Endometrium (tissue), 2 donors: ENCODE data around the gene CAPS.

ENCODE experiments used
- FAIRE-seq: peaks from 2 replicates; lab custom pipeline; 2012; peaks lifted over from hg19 to GRCh38; lab: Jason Lieb, UNC
- donor health status: control.
- donor health status: control.

Gene CAPS

GRCh38 chr19:5891938-5892771 lies 21.9 kb upstream of the CAPS start:
- no peak for FAIRE-seq

- no peak for FAIRE-seq
Measured at GRCh38 chr19:5892772-5893275, 21.2 kb upstream of the CAPS start.

GRCh38 chr19:5893296-5893903 lies 20.7 kb upstream of the CAPS start:
- FAIRE-seq, result no peak

- FAIRE-seq, result no peak
Measured at GRCh38 chr19:5893907-5894703, 19.9 kb upstream of the CAPS start.

- no peak for FAIRE-seq
Measured at GRCh38 chr19:5894704-5895349, 19.2 kb upstream of the CAPS start.

GRCh38 chr19:5895409-5895808 lies 18.6 kb upstream of the CAPS start:
- no peak for FAIRE-seq

- FAIRE-seq, result no peak
Measured at GRCh38 chr19:5895890-5896289, 18.2 kb upstream of the CAPS start.

GRCh38 chr19:5896365-5897076 lies 17.5 kb upstream of the CAPS start:
- FAIRE-seq, result no peak

GRCh38 chr19:5897189-5897969 lies 16.7 kb upstream of the CAPS start:
- no peak for FAIRE-seq

GRCh38 chr19:5899728-5900526 lies 14.1 kb upstream of the CAPS start:
- FAIRE-seq, result no peak

GRCh38 chr19:5900976-5901375 lies 13.1 kb upstream of the CAPS start:
- FAIRE-seq, result no peak

GRCh38 chr19:5903056-5903623 lies 10.9 kb upstream of the CAPS start:
- no peak for FAIRE-seq

GRCh38 chr19:5903624-5904351 lies 10.3 kb upstream of the CAPS start, which contains the start of gene NDUFA11:
TSS of gene NDUFA11 (minus strand) at chr19:5903790. CDS start at chr19:5903708, 82 bp downstream.
- no peak for FAIRE-seq

GRCh38 chr19:5904352-5905113 lies 9.5 kb upstream of the CAPS start, which contains the start of gene VMAC:
TSS of gene VMAC (plus strand) at chr19:5904872. CDS start at chr19:5904891, 19 bp downstream.
- FAIRE-seq, result peak; percentile 100

- FAIRE-seq, result no peak
Measured at GRCh38 chr19:5905114-5905778, 8.8 kb upstream of the CAPS start.

GRCh38 chr19:5907241-5907640 lies 6.8 kb upstream of the CAPS start:
- no peak for FAIRE-seq

- no peak for FAIRE-seq
Measured at GRCh38 chr19:5908773-5909442, 5.1 kb upstream of the CAPS start.
